HepG2 (cell line): Measurements from ENCODE around the gene IRF2BPL. TPM values are rescaled to one million over a fixed set of nuclear protein-coding genes. Genes with fewer than 3 reads are reported as not detected.
A peak's percentile ranks its signal among the peaks of the same experiment; 100 is the strongest.

Source experiments
- E2F5 ChIP-seq: sonication (generic); formaldehyde crosslinking; conservative IDR thresholded peaks from 2 replicates; pipeline ENCODE4 v1.4.0; 2020; ENCODE audit warnings: missing genetic modification reagents
- FOSL1 ChIP-seq: sonication (generic); formaldehyde crosslinking; IDR thresholded peaks from 2 replicates; pipeline ENCODE4 v1.9.0; 2021; ENCODE audit warnings: missing genetic modification reagents, borderline replicate concordance
- KDM6A ChIP-seq: IDR thresholded peaks from 2 replicates; pipeline ENCODE4 v1.6.1; 2016; ENCODE audit warnings: low read depth
- KLF15 ChIP-seq: sonication (generic); formaldehyde crosslinking; IDR thresholded peaks from 2 replicates; pipeline ENCODE4 v1.8.1; 2023; ENCODE audit warnings: borderline replicate concordance, mild to moderate bottlenecking, inconsistent platforms, missing genetic modification reagents, mixed read lengths
- MED13 ChIP-seq: sonication (generic); formaldehyde crosslinking; IDR thresholded peaks from 2 replicates; pipeline ENCODE4 v1.5.0; 2020; ENCODE audit warnings: missing genetic modification reagents
- MLX ChIP-seq: IDR thresholded peaks from 2 replicates; pipeline ENCODE4 v1.6.1; 2016
- NONO ChIP-seq, 2 experiments: fragments of 450-650 bp in 1 of 2; sonication (generic) in 1 of 2; formaldehyde crosslinking in 1 of 2; IDR thresholded peaks in 1 of 2; conservative IDR thresholded peaks in 1 of 2; 2 replicates each; pipeline versions ENCODE4 v1.6.1 to v1.8.0; 2017 to 2022; ENCODE audit warnings: mild to moderate bottlenecking in 1 of 2, missing genetic modification reagents in 1 of 2, moderate library complexity in 1 of 2
- NR2F6 ChIP-seq, 2 experiments: IDR thresholded peaks; 2 replicates each; pipeline ENCODE4 v1.6.1; 2016; ENCODE audit warnings: antibody characterized with exemption in 1 of 2, mild to moderate bottlenecking in 1 of 2
- PHF5A ChIP-seq: IDR thresholded peaks from one replicate; pipeline ENCODE4 v1.6.1; 2018; ENCODE audit warnings: low read depth, missing genetic modification reagents; ENCODE audit not compliant: unreplicated experiment
- SNAPC2 ChIP-seq: sonication (generic); formaldehyde crosslinking; IDR thresholded peaks from 2 replicates; pipeline ENCODE4 v1.8.1; 2022; ENCODE audit warnings: mild to moderate bottlenecking, missing genetic modification reagents
- SRY ChIP-seq: sonication (generic); formaldehyde crosslinking; IDR thresholded peaks from 2 replicates; pipeline ENCODE4 v1.8.0; 2022; ENCODE audit warnings: mild to moderate bottlenecking, missing genetic modification reagents
- SYNCRIP ChIP-seq: fragments of 200-400 bp; formaldehyde crosslinking; IDR thresholded peaks from 2 replicates; pipeline ENCODE4 v1.6.1; 2018; ENCODE audit warnings: mild to moderate bottlenecking, low read depth, low read length; ENCODE audit not compliant: insufficient read depth
- TERF1 ChIP-seq: sonication (generic); formaldehyde crosslinking; IDR thresholded peaks from 2 replicates; pipeline ENCODE4 v1.8.0; 2022; ENCODE audit warnings: mild to moderate bottlenecking, missing genetic modification reagents, moderate library complexity
- TMF1 ChIP-seq: sonication (generic); formaldehyde crosslinking; IDR thresholded peaks from 2 replicates; pipeline ENCODE4 v1.8.1; 2022; ENCODE audit warnings: low read depth, missing genetic modification reagents
- TSC22D2 ChIP-seq: sonication (generic); formaldehyde crosslinking; IDR thresholded peaks from 2 replicates; pipeline ENCODE4 v1.5.1; 2020; ENCODE audit warnings: missing genetic modification reagents, mild to moderate bottlenecking, borderline replicate concordance
- U2AF1 ChIP-seq: fragments of 200-400 bp; formaldehyde crosslinking; optimal IDR thresholded peaks from 2 replicates; pipeline ENCODE3; 2017; ENCODE audit warnings: mild to moderate bottlenecking, low read depth, low read length
- YEATS4 ChIP-seq: sonication (generic); formaldehyde crosslinking; IDR thresholded peaks from 2 replicates; pipeline ENCODE4 v1.4.0; 2020; ENCODE audit warnings: missing genetic modification reagents, borderline replicate concordance
- ZBTB20 ChIP-seq: sonication (generic); formaldehyde crosslinking; IDR thresholded peaks from 2 replicates; pipeline ENCODE4 v1.8.1; 2023; ENCODE audit warnings: missing genetic modification reagents, low read depth, mild to moderate bottlenecking, borderline replicate concordance
- ZBTB8A ChIP-seq: sonication (generic); formaldehyde crosslinking; IDR thresholded peaks from 2 replicates; pipeline ENCODE4 v1.4.0; 2020; ENCODE audit warnings: mild to moderate bottlenecking, low read depth, missing genetic modification reagents, borderline replicate concordance
- ZFP36 ChIP-seq: fragments of 150-350 bp; IDR thresholded peaks from 2 replicates; pipeline ENCODE4 v1.6.1; 2018; ENCODE audit warnings: borderline replicate concordance, low read length, low read depth; ENCODE audit not compliant: partially characterized antibody
- ZNF20 ChIP-seq: sonication (generic); formaldehyde crosslinking; IDR thresholded peaks from 2 replicates; pipeline ENCODE4 v1.4.0; 2020; ENCODE audit warnings: mild to moderate bottlenecking, moderate library complexity, missing genetic modification reagents
- ZNF546 ChIP-seq: sonication (generic); formaldehyde crosslinking; conservative IDR thresholded peaks from 2 replicates; pipeline ENCODE4 v1.8.1; 2023; ENCODE audit warnings: mild to moderate bottlenecking, missing genetic modification reagents
- ZNF549 ChIP-seq: sonication (generic); formaldehyde crosslinking; IDR thresholded peaks from 2 replicates; pipeline ENCODE4 v1.5.0; 2020; ENCODE audit warnings: missing genetic modification reagents
- ZNF7 ChIP-seq: IDR thresholded peaks from 2 replicates; pipeline ENCODE4 v1.6.1; 2016; ENCODE audit warnings: missing biosample characterization, missing genetic modification reagents
- ZNF800 ChIP-seq: sonication (generic); formaldehyde crosslinking; IDR thresholded peaks from 2 replicates; pipeline ENCODE4 v1.4.0; 2020; ENCODE audit warnings: missing genetic modification reagents
- ZSCAN12 ChIP-seq: sonication (generic); formaldehyde crosslinking; IDR thresholded peaks from 2 replicates; pipeline ENCODE4 v1.9.0; 2021; ENCODE audit warnings: mild to moderate bottlenecking, missing genetic modification reagents
- polyA plus RNA-seq, 8 experiments: library from polyadenylated mRNA; depleted of rRNA in 3 of 8; stranded (reverse) in 7 of 8; unstranded in 1 of 8; fragments of >200 nt; fragmentation: Illumina TruSeq in 4 of 8; extraction: Trizol in 4 of 8; gene quantifications; 2 replicates each; pipeline versions ENCODE4 v1.2.1 to v1.2.3, GENCODE V29; 2011 to 2016; ENCODE audit warnings: low read depth in 4 of 8, missing spikeins in 1 of 8, mixed read lengths in 1 of 8; ENCODE audit not compliant: insufficient read depth in 1 of 8
- total RNA-seq, 5 experiments: library from RNA; depleted of rRNA; stranded (reverse); fragments of >200 nt; fragmentation: Illumina TruSeq; extraction: Trizol; gene quantifications; 2 replicates each; pipeline ENCODE4 v1.2.3, GENCODE V29; 2016; ENCODE audit warnings: low read depth in 1 of 5

The IRF2BPL gene
- total and polyA plus RNA-seq, 2 of the 13 experiments (the other 11 are each of a cell fraction or from before 2014, with no cell fraction given): 6.6 to 8.4 TPM

GRCh38 chr14:77043177-77043983 is 14.9 kb upstream of the IRF2BPL start (continued):
- TF ChIP-seq ZNF800 (CRISPR knock-in tag) (no peak), TERF1 (CRISPR knock-in tag) (no peak), ZBTB20 (no peak), ZBTB8A (CRISPR knock-in tag) (no peak), PHF5A (CRISPR knock-in tag) (no peak), KDM6A (CRISPR knock-in tag) (no peak), TMF1 (CRISPR knock-in tag) (no peak), U2AF1 (no peak), YEATS4 (CRISPR knock-in tag) (no peak; the same call in 1 of the 2 replicates), ZNF7 (peak; percentile 73; the same call in 1 of the 2 replicates), ZNF20 (CRISPR knock-in tag) (no peak), SRY (CRISPR knock-in tag) (no peak), MED13 (CRISPR knock-in tag) (no peak), FOSL1 (CRISPR knock-in tag) (no peak), E2F5 (CRISPR knock-in tag) (no peak), NR2F6 (IDR thresholded peaks at IDR 0.05) (peak; percentile 34; the same call in 1 of the 2 replicates), NR2F6 (CRISPR knock-in tag; IDR thresholded peaks at IDR 0.05) (peak; percentile 40; the same call in 1 of the 2 replicates), MLX (no peak), ZNF549 (CRISPR knock-in tag) (no peak), SNAPC2 (CRISPR knock-in tag) (no peak), NONO (IDR thresholded peaks at IDR 0.05) (no peak), NONO (CRISPR knock-in tag; conservative IDR thresholded peaks at IDR 0.05) (no peak), ZSCAN12 (CRISPR knock-in tag) (no peak), TSC22D2 (peak; percentile 17; the same call in 1 of the 2 replicates), ZNF546 (no peak), SYNCRIP (no peak), KLF15 (CRISPR knock-in tag) (no peak), ZFP36 (no peak)
